Endometrial microvascular endothelial cells (primary cell): ENCODE data around the gene HIRA. TPM values are rescaled to one million over a fixed set of nuclear protein-coding genes. Genes with fewer than 3 reads are reported as not detected.
"Not testable (repeated sequence)": the region's sequence is repeated elsewhere in the genome, so short reads cannot be mapped to it uniquely, and the experiment has no call there.

Experiments
- in situ Hi-C: cut with HindIII; loops from 2 replicates; pipeline ENCODE4 v1.10.0; 2017; ENCODE audit warnings: low sequenced_read_pairs, low pct_unique_long_range_greater_than_20kb; ENCODE audit errors: inconsistent ontology term
- total RNA-seq: library from RNA; depleted of rRNA; stranded (reverse); fragments of >200 nt; gene quantifications from one replicate; pipeline ENCODE4 v1.2.3, GENCODE V29; 2015; ENCODE audit errors: inconsistent ontology term

HIRA gene
- total RNA-seq, 1 donor from 2014 or later: 18.4 TPM

DNA sequence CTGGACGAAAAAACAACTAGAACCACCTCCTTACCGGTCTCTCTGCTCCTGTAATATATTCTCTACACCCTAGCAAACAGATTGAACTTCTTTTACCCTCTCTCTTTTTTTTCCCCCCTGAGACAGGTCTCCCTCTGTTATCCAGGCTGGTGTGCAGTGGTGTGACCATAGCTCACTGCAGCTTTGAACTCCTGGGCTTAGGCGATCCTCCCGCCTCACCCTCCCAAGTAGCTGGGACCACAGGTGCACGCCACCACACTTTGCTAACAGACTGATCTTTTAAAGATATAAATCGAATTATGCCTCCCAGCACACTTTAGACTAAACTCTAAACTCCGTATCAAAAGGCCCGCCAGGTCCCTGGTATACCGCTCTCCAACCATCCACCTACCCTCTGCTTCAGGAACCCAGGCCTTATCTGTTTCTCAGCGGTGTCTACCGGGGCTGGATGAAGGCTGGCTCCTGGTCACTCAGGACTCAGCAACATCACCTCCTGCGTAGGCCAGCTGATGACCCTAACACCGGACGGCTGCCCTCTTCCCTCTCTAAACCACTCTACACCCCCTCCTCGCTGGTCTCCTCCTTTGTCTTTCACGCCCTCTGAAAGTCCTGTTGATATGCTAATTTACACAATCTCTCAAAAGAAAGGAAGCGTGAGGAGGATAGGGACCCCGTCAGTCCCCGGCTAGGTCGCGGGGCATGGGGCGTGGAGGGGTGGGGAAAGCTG is 15.2 kb upstream of the HIRA start:
- in situ Hi-C loops: no loop called here

GRCh38 chr22:19445279-19445982 is 13.9 kb upstream of the HIRA start:
- in situ Hi-C loops: not testable (repeated sequence)

DNA sequence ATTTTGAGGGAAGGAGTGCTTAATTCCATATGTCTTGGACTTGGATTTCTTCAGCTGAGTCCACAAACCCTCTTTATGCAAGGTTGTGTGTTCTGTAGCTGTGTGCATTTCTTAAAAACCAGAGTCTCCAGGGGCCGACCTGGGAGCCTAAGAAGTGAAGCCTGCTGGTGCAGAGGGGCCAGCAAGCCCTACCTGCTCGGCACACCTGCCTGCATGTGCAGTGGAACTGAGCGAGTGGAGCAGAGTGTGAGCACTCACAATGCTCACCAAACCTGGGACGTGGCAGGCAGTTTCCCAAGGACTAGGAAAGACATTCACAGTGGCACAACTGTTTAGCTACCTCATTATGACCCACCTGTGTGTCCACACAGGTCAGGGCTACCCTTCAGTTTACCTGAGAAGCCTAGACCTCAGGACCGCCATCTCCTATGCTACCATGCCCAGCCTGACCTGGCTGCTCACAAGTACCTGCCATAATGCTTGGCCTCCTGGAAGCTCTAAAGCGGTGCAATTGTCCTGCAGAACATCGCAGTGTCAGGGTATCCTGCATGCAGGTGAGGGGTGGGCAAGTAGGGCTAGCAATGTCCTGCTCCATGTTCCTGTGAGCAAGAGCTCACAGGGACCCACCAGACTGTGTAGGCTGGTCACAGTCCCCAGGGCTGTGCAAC is 12.1 kb upstream of the HIRA start:
- in situ Hi-C loops: no loop called here

DNA sequence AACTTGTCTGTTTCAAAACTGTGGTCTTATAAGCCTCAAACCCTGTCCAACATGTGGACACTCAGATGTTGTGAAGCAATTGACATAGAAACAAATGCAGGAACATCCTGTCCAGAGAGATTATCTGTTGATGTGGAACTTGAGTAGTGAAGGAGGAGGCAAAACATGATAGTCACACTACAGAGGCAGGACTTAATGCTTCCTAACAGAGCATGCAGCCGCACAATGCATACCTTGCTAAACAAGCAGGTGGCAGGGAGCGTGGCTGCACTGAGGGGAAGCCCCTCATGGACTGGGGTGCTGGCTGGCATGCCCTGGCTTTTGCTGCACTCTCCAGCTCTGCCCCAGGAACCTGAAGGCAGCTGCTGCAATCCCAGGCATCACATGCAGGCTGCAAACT is 10.6 kb upstream of the HIRA start:
- in situ Hi-C loops: no loop called here

- in situ Hi-C loops: no loop called here
These were observed 9.1 kb upstream of the HIRA start for GRCh38 chr22:19440411-19441195.

DNA sequence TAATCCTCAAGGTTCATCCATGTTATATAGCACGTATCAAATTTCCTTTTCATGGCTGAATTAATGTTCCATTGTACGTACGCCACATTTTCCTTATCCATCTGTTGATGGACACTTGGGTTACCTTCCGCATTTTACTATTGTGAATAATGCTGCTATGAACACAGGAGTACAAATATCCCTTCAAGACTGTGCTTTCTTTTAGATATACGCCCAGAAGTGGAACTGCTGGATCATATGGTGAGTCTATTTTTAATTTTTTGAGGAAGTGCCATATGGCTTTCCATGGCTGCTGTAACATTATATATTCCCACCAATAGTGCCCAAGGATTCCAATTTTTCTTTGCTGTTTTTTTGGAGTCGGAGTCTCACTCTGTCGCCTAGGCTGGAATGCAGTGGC is 6.8 kb upstream of the HIRA start:
- in situ Hi-C loops: no loop called here

DNA sequence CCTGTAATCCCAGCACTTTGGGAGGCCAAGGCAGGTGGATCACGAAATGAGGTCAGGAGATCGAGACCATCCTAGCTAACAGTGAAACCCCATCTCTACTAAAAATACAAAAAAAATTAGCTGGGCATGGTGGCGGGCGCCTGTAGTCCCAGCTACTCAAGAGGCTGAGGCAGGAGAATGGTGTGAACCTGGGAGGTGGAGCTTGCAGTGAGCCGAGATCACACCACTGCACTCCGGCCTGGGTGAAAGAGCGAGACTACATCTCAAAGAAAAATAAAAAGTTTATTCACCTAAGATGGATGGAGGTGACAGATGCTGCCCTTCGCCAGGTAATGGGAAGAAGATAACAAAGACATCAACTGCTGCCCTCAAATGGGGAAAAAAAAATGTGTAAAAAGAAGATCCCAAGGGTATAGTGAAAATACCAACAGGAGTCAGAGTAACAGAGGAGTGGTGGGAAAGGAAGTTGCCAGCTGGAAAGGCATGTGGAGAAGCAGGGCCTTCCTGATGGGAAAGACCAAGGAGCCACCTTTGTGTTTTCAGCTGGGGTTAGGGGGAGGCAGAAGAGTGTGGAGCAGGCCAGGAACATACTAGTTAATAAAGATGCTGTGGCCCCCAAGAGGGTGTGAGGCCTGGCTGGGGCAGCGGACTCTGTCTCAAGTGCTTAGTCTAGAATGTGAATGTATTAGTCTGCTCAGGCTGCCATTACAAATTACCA is 5.1 kb upstream of the HIRA start:
- in situ Hi-C loops: not testable (repeated sequence)

DNA sequence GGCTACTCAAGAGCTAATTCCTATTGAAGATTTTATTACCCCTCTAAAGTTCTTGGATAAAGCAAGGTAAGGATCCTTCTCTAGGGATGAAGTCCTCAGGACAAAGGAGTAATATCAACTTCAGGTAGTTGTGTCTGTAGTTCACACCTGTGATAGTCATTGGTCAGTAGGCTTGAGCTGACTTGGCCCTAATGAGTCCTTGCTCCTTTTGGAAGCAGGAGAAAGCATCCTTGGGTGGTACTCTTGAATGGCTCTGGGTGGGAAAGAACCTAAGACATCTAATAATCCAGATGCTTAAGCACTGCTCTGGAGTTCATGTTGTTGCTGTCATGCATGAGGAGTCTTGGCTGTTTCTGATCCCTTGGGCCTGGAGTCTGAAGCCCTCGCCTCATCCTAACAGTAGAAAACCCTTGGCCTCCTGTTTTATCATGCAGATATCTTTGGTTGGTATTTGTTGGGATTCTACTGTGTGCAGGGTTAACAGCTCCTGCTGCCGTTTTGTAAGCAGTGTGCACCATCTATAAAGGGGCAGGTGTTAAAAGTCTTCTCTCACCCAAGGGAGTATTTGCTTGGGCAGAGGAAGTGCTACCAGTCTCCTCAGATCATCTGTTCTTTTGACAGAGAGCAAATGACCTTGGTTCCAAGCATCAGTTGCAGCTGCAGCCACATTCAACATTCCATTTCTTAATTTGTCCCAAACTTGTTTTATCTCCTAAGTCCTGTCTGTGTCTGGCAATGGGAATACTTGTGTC is 3.5 kb upstream of the HIRA start:
- in situ Hi-C loops: no loop called here

GRCh38 chr22:19434401-19434800 is 2.9 kb upstream of the HIRA start:
- in situ Hi-C loops: no loop called here

- in situ Hi-C loops: no loop called here
These were observed 759 bp upstream of the HIRA start, which contains the start of gene MRPL40 for GRCh38 chr22:19432133-19432851. Gene MRPL40, plus strand, starts transcription at chr22:19432545. Its CDS starts 10 bp downstream, at chr22:19432555.

- in situ Hi-C loops: no loop called here
These were observed 517 bp downstream of the HIRA start for GRCh38 chr22:19430890-19431541.

GRCh38 chr22:19429950-19430889 is 1.3 kb downstream of the HIRA start:
- in situ Hi-C loops: no loop called here

DNA sequence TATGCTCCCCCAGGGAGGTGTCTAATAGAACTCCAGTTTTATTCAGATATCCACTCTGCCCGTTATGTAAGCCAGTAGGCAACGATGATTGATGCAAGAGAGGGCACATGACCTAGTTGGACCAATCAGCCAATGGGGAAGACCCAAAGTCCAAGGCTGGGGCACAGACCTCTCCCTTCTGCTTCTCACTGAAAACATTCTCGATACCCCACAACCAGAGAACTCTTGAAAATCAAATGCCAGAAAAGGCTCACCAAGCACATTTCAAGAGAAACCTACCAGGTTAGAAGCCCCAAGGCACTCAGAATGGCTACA is 7.4 kb downstream of the HIRA start:
- in situ Hi-C loops: no loop called here

- in situ Hi-C loops: no loop called here
These were observed 8.9 kb downstream of the HIRA start for GRCh38 chr22:19422440-19423301.

- in situ Hi-C loops: no loop called here
These were observed 11.2 kb downstream of the HIRA start for GRCh38 chr22:19420321-19420720.
